A673 (cell line): ENCODE data around the gene CCDC137.

Source experiments
- EZH2 ChIP-seq: fragments of 200-600 bp; sonication (generic); IDR thresholded peaks from 2 replicates; pipeline ENCODE4 v1.6.1; 2017; ENCODE audit warnings: borderline replicate concordance, low read depth, mild to moderate bottlenecking, mixed read lengths, antibody characterized with exemption, low read length; ENCODE audit not compliant: poor library complexity, severe bottlenecking
- TF ChIP-seq, protein P1 (sequence below): fragments of 300-800, 200-600 bp; sonication (generic); conservative IDR thresholded peaks from 2 replicates; pipeline ENCODE4 v1.5.1; 2017; ENCODE audit warnings: low read depth, mild to moderate bottlenecking, antibody characterized with exemption, low read length, moderate library complexity, mixed read lengths

DNA sequence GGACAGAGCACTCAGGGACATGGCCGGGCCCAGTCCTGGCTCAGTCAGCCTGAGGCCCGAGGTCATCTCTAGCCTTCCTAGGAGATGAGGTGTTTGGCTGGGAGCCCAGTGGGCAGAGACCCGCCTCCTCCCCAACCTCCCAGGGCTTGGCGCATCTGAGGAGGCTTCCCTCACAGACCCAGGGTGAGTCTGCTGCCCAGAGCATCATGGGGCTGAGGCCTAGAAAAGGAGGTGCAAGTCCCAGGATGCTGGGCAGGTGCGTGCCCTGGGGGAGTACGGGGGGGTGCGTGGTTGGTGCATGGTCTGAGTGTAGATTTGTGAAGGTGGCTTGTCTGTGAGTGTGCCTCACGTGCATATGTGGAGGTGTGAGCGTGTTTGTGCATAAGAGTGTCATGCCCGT is 14.8 kb upstream of the CCDC137 start:
- TF ChIP-seq, protein P1, sequence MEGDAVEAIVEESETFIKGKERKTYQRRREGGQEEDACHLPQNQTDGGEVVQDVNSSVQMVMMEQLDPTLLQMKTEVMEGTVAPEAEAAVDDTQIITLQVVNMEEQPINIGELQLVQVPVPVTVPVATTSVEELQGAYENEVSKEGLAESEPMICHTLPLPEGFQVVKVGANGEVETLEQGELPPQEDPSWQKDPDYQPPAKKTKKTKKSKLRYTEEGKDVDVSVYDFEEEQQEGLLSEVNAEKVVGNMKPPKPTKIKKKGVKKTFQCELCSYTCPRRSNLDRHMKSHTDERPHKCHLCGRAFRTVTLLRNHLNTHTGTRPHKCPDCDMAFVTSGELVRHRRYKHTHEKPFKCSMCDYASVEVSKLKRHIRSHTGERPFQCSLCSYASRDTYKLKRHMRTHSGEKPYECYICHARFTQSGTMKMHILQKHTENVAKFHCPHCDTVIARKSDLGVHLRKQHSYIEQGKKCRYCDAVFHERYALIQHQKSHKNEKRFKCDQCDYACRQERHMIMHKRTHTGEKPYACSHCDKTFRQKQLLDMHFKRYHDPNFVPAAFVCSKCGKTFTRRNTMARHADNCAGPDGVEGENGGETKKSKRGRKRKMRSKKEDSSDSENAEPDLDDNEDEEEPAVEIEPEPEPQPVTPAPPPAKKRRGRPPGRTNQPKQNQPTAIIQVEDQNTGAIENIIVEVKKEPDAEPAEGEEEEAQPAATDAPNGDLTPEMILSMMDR, result no peak
- no peak for TF ChIP-seq EZH2
